GM19452 (cell line): ENCODE data around the gene TP53.

ENCODE experiments used
- ATAC-seq: cut with Tn5 transposase; IDR thresholded peaks from one replicate; pipeline ENCODE4 v1.9.1; 2021; ENCODE audit not compliant: unreplicated experiment

Gene TP53

DNA sequence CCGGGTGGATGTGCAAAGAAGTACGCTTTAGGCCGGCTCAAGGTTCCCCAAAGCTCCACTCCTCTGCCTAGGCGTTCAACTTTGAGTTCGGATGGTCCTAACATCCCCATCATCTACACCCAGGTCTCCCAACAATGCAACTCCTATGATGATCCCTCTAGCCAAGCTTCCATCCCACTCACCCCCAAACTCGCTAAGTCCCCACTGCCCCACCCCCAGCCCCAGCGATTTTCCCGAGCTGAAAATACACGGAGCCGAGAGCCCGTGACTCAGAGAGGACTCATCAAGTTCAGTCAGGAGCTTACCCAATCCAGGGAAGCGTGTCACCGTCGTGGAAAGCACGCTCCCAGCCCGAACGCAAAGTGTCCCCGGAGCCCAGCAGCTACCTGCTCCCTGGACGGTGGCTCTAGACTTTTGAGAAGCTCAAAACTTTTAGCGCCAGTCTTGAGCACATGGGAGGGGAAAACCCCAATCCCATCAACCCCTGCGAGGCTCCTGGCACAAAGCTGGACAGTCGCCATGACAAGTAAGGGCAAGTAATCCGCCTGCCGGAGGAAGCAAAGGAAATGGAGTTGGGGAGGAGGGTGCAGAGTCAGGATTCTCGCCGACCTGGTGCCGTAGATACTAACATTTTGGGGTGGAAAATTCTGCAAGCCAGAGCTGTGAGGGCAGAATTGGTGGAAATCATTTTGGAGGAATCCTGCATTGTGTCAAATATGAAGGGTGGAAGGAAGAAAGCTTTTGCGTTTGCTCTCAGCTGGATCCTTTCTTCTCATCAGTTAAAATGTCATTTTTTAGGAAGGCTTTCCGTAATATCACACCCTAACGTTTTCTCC lies at the start of gene TP53:
TSS of gene TP53 (minus strand) at position 419 of the 836 bp plus-strand sequence. CDS start 10,896 bp downstream, outside the sequence.
- peak; percentile 32 for ATAC-seq

DNA sequence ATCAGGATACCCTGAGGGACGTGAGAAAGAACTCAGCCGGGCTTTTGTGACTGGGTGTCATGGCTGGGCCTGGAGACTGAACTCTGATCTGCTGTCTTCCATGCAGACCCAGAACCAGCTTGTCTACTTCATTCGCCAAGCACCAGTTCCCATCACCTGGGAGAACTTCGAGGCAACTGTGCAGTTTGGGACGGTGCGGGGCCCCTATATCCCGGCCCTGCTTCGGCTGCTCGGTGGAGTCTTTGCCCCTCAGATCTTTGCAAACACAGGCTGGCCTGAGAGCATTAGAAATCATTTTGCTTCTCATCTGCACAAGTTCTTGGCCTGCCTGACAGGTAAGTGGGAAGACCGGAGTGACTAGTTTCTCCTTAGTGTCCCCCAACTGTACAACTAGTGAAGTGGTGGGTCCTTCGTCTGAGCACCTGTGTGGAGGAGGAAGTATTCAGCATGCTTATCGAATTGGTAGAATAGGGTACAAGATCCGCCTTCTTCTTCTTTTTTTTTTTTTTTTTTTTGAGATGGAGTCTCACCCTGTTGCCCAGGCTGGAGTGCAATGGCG lies 45.8 kb upstream of the TP53 start:
- ATAC-seq = no peak

DNA sequence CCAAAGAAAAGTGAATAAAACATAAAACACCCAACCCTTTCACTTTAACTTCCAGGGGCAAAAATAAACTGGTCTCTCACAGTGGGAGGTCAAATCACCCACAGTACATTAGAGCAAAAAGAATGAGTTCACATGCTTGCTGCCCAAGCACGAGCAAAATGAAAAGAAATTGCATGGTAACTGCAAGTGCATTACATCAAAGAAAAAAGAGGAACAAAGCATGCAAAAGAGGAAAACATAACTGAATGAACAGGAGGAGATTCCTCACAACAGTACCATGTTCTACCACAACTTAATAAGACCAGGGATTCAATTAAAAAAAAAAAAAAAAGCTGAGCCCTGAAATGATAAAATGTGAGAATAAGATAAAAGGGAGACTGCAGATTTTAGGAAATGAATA lies 42.5 kb upstream of the TP53 start:
- no peak for ATAC-seq

DNA sequence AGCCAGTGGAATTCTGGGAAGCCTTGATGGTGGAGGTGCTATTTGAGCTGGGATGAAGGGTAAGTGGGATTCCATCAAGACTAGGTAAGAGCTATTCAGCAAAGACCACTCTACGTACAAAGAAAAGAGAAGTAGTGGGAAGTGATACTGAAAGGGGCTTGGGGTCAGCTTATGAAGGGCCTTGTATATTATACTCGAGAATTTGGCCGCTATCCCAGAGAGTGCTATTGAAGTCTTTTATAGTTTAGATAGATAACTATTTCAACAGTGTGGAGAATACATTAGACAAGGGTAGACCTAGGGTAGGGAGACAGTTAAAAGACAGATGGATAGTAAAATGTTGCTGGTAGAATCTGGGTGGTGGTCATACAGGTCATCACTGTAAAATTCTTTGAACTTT lies 40.6 kb upstream of the TP53 start:
- ATAC-seq = no peak

DNA sequence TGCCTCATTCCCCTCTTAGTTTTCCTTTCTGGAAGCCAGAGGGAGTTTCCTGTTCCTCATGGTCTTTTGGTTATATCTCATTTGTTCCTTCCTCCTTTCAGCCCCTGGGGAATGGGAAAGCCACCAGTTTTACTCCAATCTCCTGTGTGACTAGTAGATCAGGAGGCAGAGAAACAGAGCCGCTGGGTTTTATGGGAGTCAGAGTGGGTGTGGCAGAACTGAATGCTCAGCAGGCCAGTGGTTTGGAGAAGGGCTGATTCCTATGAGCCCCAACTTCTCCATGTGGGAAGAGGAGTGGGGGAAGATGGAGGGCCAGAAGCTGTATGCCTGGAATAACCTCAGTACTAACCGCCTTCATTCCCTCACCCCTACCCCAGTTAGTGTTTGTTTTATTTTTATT lies 34.3 kb upstream of the TP53 start:
- ATAC-seq = no peak

DNA sequence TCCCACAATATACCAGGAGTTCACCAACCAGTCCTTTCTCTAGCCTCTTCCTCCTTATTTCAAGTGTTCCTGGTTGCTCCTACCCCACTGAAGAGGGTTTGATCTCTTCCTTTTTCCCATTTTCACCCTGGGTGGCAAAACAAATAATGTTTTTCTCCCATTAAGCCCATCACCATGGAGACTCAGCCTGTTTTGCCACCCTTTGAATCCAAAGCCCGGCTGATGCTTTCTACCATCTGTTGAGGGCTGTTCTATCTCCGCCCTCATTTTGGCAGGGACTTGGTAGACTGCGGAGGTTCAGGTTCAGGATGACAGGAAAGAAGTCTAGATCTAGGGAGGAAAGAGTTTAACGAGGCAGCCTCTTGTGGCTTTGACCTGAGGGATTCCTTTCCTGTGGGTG lies 32.8 kb upstream of the TP53 start:
- no peak for ATAC-seq

DNA sequence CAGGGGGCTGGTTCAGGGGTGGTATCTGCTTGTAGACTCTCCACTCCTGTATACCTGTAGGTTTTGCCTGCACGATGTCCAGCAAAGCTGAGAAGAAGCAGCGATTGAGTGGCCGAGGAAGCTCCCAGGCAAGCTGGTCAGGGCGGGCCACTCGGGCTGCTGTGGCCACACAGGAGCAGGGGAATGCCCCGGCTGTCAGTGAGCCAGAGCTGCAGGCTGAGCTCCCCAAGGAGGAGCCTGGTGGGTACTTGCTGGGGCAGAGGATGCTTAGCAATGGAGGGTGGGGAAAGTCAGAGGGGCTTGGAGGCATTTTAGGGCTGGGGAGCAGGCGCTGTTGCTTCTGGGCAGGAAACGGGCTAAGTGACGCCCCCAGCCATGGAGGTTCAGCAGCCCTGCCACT lies 32.4 kb upstream of the TP53 start:
- ATAC-seq = no peak

DNA sequence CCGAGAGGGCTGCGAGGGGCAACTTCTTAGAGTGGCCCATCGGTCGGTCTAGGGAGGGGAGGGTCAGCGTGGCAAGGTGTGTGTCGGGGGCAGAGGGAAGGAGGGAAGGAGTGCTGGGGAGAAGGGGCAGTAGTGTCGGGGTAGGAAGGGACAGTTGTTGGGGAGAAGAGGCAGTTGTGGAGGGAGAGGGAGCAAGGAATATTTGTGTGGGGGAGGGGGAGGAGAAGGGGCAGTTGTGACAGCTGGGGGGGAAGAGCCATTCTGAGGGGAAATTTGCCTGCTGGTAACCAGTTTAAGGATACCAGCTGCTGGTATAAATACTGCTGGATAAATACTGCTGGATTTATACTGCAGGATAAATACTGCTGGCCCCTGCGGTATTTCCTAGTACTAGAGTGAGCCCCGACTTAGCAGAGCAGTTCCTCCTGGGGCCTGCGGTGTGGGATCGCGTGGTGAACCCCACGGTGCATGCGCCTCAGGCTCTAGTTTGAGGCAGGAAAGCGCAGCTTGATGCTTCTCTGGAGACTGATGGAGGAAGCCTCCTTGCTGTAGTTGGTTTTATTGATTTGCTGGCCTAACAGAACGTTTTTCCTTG lies 30.6 kb upstream of the TP53 start:
- no peak for ATAC-seq

DNA sequence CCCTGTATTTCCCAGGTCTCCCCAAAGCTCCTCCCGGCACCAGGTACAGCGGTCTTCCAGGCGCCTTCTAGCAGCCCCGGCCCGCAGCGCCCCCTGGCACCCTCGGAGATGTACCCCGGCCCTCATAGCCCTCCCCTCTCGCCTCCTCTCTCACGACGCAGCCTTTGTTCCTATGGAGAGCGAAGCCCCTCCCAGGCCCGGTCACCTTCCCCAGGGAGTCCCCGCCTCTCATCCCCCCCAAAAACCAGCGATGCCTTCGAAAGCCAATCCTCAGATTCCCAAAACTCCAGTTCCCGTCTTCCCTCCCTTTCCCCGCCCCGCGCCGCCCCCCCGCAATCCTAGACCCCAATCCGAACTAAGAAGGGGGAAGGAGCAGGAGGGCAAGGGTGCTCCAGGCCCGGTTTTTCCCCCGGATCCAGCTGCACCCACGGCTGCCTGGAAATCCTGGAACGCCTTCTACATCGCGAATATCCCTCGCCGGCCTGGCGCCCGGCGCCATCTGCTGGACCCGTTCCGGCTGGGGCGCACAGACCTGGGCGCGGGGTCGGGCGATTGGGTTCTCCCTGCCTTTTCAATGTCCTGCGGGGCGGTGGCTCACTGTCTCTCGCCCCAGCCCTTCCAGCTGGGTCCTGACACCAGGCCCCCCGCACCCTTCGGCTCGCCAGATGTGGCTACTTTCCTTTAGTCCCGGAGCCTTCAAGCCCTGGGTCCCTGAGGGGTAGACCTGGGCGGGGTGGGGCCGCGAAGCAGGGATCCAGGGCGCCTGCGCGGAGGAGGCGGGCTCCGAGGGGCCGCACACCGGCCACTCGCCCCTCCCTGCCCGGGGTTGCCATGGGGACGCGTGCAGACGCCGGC lies 29.8 kb upstream of the TP53 start, which contains the start of gene DNAH2:
TSS of gene DNAH2 (plus strand) at position 844 of the 855 bp plus-strand sequence. CDS start 1,991 bp downstream, outside the sequence.
- ATAC-seq = no peak

DNA sequence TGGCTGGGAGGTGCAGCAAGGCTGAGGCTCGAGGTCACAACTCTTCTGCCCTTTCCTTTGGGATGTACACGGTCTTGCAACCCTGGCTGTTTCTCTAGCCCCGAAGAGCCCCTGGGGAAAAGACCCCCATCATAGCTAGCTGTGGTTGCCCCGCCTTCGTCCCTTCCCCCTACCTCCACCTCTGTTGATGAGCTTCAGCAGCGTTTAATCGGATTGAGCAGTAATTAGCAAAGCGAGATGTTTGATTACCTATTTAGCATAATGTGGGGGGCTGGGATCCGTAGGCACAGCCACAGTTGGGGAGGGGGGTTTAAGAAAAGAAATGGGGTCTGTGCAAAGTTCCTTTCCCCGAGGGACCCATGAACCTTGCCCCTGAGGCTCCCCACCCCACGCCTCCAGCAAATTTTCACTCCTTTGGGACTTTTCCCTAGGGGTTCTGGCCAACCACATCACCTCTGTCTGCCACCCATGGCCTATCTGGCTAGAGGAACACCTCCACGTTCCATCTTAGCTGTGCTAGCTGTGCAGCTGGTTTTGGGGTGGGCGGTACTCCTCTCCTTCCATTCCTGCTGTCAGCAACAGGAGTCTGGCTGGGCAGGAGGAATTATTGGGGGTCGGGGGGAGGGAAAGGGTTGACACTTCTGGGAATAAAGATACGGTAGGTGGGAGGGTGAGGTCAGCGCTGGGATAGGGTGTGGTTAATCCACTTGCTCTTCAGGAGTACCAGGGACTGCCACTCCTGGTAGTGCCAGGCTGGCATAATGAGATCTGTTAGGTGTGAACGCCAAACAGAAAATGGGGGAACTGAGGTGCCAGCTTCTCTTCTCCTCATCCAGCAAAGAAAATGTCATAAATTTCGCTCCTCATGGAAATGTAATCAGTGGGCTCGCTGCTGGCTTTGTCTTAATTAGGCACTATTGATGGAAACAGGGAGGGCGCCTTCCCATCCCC lies 28.9 kb upstream of the TP53 start:
- ATAC-seq = no peak

DNA sequence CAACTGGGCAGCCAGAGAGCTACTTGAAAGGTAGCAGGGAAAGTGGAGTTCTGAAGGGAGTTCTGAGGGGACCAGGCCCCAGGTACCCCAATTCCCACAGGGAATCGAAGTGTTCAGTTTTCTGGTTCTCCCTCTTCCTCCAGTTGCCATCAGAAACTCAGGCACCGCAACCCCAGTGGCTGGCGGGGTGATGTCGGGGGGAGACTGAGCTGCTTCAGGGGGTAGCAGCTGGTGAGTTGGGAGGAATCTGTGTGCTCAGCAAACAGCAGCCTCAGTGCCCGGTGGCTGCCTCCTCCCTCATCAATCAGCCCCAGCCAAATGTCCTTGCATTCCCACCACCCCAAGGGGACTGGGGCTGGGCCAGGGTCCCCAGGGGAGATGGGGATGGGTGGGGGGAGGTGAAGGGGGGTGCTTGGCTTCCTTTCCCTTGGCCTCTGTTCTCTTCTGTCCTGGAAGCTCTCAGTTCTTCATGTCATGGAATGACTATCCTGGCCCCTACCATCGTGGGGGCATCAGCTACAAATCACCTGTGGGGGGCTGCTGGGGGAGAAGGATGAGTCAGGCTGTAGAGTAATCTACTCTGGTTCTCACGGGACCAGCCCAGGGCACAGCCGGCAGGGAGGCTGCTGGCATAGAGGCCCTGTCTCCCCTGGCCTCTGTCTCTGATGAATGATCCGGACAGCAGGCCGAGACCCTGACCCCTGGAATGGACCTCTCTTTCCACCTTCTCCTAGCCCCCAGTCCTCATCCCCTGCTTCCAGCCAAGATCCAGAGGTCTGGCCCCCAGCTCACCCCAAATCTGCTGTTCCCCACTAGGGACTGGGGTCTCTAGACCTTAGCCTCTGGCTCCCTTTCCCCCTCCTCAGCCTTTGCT lies 27.7 kb upstream of the TP53 start:
- no peak for ATAC-seq

DNA sequence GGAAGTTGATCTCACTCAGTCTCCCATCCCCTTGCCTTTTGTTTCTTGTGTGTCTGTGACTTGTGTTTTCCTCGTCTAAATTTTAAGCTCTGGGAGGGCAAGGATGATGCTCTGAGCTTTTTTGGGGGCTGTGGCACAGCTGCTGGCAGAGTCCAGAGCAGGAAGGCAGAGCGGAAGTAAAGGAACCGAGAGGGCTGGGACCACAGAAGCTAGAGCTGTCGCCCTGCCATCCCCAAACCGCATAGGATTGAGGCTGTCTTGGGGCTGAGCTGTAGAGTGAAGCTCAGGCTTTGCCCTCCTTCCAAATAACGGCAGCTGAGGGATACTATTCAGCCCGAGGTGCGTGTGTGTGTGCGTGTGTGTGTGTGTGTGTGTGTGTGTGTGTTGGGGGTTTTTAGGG lies 26.5 kb upstream of the TP53 start:
- ATAC-seq = no peak

DNA sequence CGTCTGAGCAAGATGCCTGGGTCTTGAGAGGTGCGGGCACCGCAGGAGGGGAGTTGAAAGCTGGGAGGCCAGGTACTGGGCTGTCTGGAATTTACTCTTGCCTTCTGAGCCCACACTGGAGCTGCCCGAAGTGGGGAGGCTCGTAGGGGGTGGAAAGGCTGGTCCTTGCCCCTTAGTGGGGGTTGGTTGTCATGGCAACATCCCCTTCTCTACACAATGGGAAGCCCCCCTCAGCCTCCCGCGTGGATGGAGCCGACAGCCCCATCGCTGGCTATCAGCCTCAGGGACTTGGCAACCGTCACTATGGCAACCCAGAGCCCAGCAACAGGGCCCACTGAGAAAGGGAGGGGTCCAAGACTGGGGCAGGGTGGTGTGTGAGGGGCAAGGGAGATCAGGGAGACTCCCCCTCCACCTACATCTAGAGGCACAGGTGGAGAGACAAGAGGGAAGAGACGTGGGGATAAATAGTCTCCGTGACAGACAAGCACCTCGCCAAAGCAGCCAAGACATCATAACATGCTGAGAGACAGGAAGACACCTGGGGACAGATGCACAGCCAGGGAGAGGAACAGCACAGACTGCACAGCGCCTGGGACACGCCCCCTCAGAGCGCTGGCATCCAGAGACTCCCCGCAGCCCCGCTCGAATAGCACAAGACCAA lies 25.0 kb upstream of the TP53 start:
- ATAC-seq = no peak

DNA sequence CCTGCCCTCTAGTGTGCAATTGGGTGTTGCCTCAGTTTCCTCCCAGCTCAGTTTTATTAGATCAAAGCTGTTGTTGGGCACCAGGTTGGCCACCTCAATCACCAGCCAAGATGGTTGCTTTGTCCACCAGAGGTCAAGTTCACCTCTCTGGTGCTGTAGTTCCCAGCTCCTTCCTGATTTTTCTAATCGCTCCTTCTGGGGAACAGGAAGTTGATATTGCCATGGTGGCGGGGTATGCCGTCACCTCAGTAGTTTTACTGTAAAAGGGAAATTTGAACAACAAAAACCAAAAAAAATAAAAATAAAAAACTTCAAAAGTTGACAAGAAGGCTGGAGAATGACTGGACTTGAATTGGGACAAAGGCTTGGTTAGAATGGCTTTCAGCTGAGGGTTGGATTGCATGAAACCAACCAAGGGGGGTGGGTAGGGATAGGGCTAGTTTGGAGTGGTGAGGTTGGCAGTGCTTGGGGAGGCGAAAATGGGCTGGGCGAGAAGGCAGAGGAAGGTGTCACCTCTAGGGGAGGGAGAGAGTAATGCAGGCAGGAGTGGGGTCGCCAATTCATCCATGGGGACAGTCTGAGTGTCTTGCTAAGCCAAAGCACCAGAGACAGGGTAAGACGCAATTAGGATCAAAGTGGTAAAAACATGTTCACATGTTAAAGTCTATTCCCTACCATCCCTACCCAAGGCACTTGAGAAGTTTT lies 23.9 kb upstream of the TP53 start:
- ATAC-seq = no peak

DNA sequence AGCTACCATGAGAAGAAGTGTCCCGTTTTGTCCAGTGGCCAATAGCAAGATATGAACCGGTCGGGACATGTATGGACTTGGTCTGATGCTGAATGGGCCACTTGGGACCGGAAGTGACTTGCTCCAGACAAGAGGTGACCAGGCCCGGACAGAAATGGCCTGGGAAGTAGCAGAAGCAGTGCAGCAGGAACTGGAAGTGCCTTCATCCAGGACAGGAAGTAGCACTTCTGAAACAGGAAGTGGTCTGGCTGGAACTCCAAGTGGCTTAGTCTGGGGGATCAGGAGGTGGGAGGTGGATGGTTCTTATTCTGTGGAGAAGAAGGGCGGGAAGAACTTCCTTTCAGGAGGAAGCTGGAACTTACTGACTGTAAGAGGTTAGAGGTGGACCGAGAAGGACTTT lies 23.0 kb upstream of the TP53 start:
- no peak for ATAC-seq

DNA sequence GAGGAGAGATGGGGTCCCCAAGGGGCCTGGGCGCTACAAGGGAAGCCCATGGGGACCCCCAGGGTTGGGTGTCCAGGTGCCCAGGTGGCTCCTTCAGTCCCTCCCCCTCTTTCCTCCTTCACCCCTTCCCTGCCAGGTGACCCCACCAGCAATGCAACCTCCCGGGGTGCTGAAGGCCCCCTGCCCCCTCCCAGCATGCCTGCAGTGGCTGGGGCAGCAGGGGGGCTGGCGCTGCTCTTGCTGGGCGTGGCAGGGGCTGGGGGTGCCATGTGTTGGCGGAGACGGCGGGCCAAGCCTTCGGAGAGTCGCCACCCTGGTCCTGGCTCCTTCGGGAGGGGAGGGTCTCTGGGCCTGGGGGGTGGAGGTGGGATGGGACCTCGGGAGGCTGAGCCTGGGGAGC lies 21.7 kb upstream of the TP53 start:
- ATAC-seq = no peak

DNA sequence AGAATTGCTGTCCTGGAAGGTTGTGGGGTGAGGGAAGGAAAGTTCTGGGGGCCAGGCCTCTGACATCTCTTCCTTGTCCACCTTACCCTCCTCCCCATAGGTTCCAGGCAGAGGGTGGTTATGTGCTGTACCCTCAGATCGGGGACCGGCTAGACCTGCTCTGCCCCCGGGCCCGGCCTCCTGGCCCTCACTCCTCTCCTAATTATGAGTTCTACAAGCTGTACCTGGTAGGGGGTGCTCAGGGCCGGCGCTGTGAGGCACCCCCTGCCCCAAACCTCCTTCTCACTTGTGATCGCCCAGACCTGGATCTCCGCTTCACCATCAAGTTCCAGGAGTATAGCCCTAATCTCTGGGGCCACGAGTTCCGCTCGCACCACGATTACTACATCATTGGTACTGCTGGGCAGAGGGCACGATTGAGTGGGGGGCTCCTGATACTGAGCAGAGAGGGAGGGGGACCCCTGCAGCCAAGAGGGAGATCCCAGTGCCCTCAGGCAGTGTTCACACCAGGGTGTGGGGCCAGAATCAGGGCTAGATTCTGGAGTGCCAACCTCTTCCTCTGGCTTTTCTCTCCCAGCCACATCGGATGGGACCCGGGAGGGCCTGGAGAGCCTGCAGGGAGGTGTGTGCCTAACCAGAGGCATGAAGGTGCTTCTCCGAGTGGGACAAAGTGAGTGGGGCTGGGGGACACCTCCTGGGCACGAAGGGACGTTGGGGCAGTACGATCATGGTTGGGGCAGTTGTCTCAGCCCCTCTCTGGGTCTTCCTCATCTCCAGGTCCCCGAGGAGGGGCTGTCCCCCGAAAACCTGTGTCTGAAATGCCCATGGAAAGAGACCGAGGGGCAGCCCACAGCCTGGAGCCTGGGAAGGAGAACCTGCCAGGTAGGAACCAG lies 20.8 kb upstream of the TP53 start:
- no peak for ATAC-seq
